ENCODE results near the gene COL4A2.

The COL4A2 gene

GRCh38 chr13:110471156-110471832, 164.2 kb downstream of the COL4A2 start:
- in situ Hi-C loops (cut with HindIII; ENCODE audit: low pct_ligation_motif_present, low sequenced_read_pairs): no loop called here
- no peak for DNase-seq
- no peak for TF ChIP-seq CTCF (IDR thresholded peaks at IDR 0.05; ENCODE audit: low read depth, low read length, missing control alignments)

GRCh38 chr13:110471833-110472162, 164.7 kb downstream of the COL4A2 start:
- no peak for TF ChIP-seq CTCF (IDR thresholded peaks at IDR 0.05; ENCODE audit: low read depth, low read length, missing control alignments)
- peak overlapping the region; percentile 67 for H3K27ac ChIP-seq
- in situ Hi-C loops (cut with HindIII; ENCODE audit: low pct_ligation_motif_present, low sequenced_read_pairs): no loop called here
- peak; percentile 86 for DNase-seq
- H3K4me3 ChIP-seq (ENCODE audit: low read depth, low read length): no peak overlapping the region
- H3K27me3 ChIP-seq (replicated peaks): no peaks in the 10 kb centered on the region
- peaks cover 96% of the 10 kb centered on the region for H3K36me3 ChIP-seq (replicated peaks)

More at GRCh38 chr13:110471156-110471832, 164.2 kb downstream of the COL4A2 start:
- Histone ChIP-seq H3K27ac (peak overlapping the region; percentile 67), H3K27me3 (replicated peaks) (no peaks in the 10 kb centered on the region), H3K4me3 (ENCODE audit: low read depth, low read length) (no peak overlapping the region), H3K36me3 (replicated peaks) (peaks cover 96% of the 10 kb centered on the region)

- Histone ChIP-seq H3K36me3 (replicated peaks) (peaks cover 96% of the 10 kb centered on the region), H3K27me3 (replicated peaks) (no peaks in the 10 kb centered on the region), H3K27ac (no peak overlapping the region), H3K4me3 (ENCODE audit: low read depth, low read length) (no peak overlapping the region)
- in situ Hi-C loops (cut with HindIII; ENCODE audit: low pct_ligation_motif_present, low sequenced_read_pairs): no loop called here
- TF ChIP-seq CTCF (IDR thresholded peaks at IDR 0.05; ENCODE audit: low read depth, low read length, missing control alignments): no peak
- no peak for DNase-seq
Measured at GRCh38 chr13:110472904-110473563, 165.9 kb downstream of the COL4A2 start.

GRCh38 chr13:110474713-110475112, 167.6 kb downstream of the COL4A2 start:
- no peak for TF ChIP-seq CTCF (IDR thresholded peaks at IDR 0.05; ENCODE audit: low read depth, low read length, missing control alignments)
- H3K27me3 ChIP-seq (replicated peaks): no peaks in the 10 kb centered on the region
- in situ Hi-C loops (cut with HindIII; ENCODE audit: low pct_ligation_motif_present, low sequenced_read_pairs): no loop called here
- H3K27ac ChIP-seq: no peak overlapping the region
- H3K4me3 ChIP-seq (ENCODE audit: low read depth, low read length): no peak overlapping the region
- H3K36me3 ChIP-seq (replicated peaks): peaks cover 97% of the 10 kb centered on the region
- no peak for DNase-seq

- Histone ChIP-seq H3K36me3 (replicated peaks) (peaks cover 97% of the 10 kb centered on the region), H3K27me3 (replicated peaks) (no peaks in the 10 kb centered on the region), H3K4me3 (ENCODE audit: low read depth, low read length) (no peak overlapping the region), H3K27ac (no peak overlapping the region)
- TF ChIP-seq CTCF (IDR thresholded peaks at IDR 0.05; ENCODE audit: low read depth, low read length, missing control alignments): no peak
- DNase-seq: no peak
- in situ Hi-C loops (cut with HindIII; ENCODE audit: low pct_ligation_motif_present, low sequenced_read_pairs): no loop called here
Measured at GRCh38 chr13:110475117-110475516, 168.0 kb downstream of the COL4A2 start.
